ENCODE data around the gene ACSL6. TPM values are rescaled to one million over a fixed set of nuclear protein-coding genes. Genes with fewer than 3 reads are reported as not detected.

ACSL6 gene
- total RNA-seq, 1 donor from 2014 or later, result 0.59 TPM

DNA sequence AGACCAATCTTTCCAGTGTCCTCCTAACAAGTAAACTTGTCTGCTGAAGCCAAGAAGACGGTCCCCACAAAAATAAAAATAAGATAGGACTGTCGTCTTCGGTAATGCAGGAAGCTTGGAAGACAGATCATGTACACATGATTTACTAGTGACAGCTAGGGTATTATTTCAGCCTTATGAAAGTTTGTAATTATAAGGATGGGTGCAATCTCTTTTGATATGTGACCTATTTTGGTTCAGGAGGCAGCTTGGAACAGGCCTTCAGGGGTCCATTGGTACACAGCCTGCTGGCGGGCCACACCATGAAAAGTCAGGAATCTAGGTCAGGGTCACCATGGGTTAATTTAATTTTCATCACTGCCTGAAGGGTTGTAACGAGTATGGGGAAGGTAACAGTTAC, 52.3 kb downstream of the ACSL6 start:
- no peak for ATAC-seq
- Histone ChIP-seq H3K9me3 (no peaks in the 10 kb centered on the region), H3K4me3 (no peak overlapping the region), H3K4me1 (no peaks in the 10 kb centered on the region), H3K27me3 (ENCODE audit: low read depth) (no peaks in the 10 kb centered on the region), H3K36me3 (no peaks in the 10 kb centered on the region), H3K27ac (no peak overlapping the region)
- DNase-seq, result no peak
- TF ChIP-seq, protein P1, sequence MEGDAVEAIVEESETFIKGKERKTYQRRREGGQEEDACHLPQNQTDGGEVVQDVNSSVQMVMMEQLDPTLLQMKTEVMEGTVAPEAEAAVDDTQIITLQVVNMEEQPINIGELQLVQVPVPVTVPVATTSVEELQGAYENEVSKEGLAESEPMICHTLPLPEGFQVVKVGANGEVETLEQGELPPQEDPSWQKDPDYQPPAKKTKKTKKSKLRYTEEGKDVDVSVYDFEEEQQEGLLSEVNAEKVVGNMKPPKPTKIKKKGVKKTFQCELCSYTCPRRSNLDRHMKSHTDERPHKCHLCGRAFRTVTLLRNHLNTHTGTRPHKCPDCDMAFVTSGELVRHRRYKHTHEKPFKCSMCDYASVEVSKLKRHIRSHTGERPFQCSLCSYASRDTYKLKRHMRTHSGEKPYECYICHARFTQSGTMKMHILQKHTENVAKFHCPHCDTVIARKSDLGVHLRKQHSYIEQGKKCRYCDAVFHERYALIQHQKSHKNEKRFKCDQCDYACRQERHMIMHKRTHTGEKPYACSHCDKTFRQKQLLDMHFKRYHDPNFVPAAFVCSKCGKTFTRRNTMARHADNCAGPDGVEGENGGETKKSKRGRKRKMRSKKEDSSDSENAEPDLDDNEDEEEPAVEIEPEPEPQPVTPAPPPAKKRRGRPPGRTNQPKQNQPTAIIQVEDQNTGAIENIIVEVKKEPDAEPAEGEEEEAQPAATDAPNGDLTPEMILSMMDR (IDR thresholded peaks at IDR 0.05), result no peak
- intact Hi-C loops (cut with DNase I), result no loop called here

DNA sequence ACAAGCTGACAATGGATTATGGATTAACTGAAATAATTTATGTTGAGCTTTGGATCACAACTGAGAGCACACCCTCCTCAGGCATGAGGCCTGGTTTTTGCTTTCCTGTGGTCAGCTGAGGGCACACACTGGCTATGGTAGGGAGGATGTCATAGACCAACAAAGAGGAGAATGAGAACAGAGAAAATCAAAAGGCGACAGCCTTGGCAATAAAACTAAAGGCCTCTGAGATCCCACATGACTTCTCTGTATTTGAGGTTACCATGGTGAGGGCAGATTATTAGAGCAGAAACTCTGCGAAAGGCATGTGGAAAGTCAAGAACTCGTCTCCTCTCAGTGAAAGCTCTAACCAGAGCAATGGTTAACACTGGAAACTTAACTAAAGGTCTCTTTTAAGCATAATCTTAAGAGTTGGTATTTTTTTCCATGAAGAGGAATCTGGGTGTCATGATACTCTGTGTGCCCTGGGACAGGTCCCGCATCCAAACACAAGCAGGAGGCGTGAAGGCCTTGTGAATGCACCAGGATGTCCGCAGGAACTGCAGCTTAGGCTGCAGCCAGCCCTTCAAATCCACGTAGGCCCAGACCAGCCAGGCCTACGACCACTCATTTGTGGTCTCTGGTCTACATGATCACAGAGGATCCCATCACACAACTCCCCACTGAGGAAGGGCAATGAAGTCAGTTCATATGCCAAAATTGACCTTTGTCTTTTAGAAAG, 53.6 kb downstream of the ACSL6 start:
- TF ChIP-seq, protein P1 (IDR thresholded peaks at IDR 0.05), result no peak
- H3K27me3 ChIP-seq (ENCODE audit: low read depth), result no peaks in the 10 kb centered on the region
- no peaks in the 10 kb centered on the region for H3K36me3 ChIP-seq
- H3K4me3 ChIP-seq, result no peak overlapping the region
- intact Hi-C loops (cut with DNase I), result no loop called here
- ATAC-seq, result no peak
- H3K27ac ChIP-seq, result no peak overlapping the region
- no peak for DNase-seq
- no peaks in the 10 kb centered on the region for H3K4me1 ChIP-seq
- no peaks in the 10 kb centered on the region for H3K9me3 ChIP-seq

DNA sequence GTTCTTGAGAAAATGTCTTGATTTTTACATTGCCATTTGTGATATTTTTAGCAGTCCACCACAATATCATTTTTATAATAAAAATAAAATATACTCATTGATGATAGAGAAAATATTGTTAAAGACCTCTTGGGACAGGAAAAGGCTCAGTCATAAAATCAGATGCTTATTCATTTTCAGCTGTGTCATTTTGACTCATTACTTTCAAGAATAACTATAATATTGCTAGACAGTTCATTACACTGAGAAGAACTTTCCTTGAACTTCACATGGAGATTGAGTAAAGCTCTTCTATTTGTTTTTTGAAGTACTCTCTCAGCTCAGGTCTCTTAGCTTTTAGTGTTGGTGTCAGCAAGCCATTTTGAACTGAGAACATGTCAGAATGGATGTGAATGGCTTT, 57.5 kb downstream of the ACSL6 start:
- no peak for DNase-seq
- no peak overlapping the region for H3K4me3 ChIP-seq
- no peak overlapping the region for H3K27ac ChIP-seq
- TF ChIP-seq, protein P1 (IDR thresholded peaks at IDR 0.05), result no peak
- ATAC-seq, result no peak
- intact Hi-C loops (cut with DNase I), result no loop called here
- H3K9me3 ChIP-seq, result no peaks in the 10 kb centered on the region
- H3K4me1 ChIP-seq, result no peaks in the 10 kb centered on the region
- no peaks in the 10 kb centered on the region for H3K27me3 ChIP-seq (ENCODE audit: low read depth)
- no peaks in the 10 kb centered on the region for H3K36me3 ChIP-seq

DNA sequence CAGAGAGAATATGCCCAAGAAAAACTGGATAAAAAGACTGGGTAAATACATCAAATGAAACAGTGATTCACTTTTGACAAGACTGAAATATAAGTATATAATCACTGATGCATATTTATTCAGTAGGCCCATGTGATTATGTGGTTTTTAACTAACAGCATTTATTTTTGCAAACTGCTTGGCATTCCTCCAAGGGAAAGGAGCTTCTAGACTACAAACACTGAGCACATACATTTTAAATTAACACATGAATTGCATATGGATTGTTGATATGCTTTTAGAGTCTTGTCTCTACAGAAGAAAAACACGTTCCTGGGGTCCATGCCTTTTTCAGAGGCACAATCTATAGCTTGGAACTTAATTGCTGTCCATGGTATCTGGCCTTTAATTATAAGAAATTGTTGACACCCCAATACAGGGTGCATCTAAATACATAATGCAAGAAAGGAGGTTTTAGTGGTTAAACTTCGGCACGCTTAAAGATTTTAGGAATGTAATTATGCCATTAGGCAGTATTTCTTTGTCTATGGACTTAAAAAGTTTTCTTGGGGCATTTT, 59.1 kb downstream of the ACSL6 start:
- Histone ChIP-seq H3K4me3 (no peak overlapping the region), H3K27ac (no peak overlapping the region), H3K36me3 (no peaks in the 10 kb centered on the region), H3K4me1 (no peaks in the 10 kb centered on the region), H3K9me3 (no peaks in the 10 kb centered on the region), H3K27me3 (ENCODE audit: low read depth) (no peaks in the 10 kb centered on the region)
- ATAC-seq (no peak), DNase-seq (no peak)
- intact Hi-C loops (cut with DNase I), result no loop called here
- TF ChIP-seq, protein P1 (IDR thresholded peaks at IDR 0.05), result no peak

DNA sequence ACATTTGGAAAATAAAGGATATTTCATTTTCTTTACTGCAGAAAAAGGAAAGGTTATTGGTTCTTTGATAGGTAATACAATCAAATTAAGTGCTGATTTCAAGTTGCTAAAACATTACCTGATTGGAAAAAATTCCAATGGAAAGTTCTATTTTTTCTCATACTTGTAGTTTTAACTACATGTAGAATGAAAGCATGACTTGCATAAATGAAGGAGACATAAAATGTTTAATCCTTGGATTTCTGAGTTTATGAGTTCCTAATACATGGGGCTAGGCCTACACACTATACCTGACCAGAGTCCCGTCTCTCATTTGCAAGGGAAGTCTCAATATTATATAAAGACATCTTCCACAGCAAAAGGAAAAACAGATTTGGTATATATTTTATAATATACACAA, 60.8 kb downstream of the ACSL6 start:
- no peak overlapping the region for H3K4me3 ChIP-seq
- no peaks in the 10 kb centered on the region for H3K27me3 ChIP-seq (ENCODE audit: low read depth)
- ATAC-seq (no peak), DNase-seq (no peak)
- no peaks in the 10 kb centered on the region for H3K36me3 ChIP-seq
- H3K4me1 ChIP-seq, result no peaks in the 10 kb centered on the region
- TF ChIP-seq, protein P1 (IDR thresholded peaks at IDR 0.05), result no peak
- no peak overlapping the region for H3K27ac ChIP-seq
- no peaks in the 10 kb centered on the region for H3K9me3 ChIP-seq
- intact Hi-C loops (cut with DNase I), result no loop called here

All from lower lobe of right lung (tissue), 2 donors.